K562 (cell line): ENCODE data around the gene CLEC4D. TPM values are rescaled to one million over a fixed set of nuclear protein-coding genes. Genes with fewer than 3 reads are reported as not detected.

Source experiments
- ARID1B ChIP-seq: fragments of 450-650 bp; IDR thresholded peaks from 2 replicates; pipeline ENCODE4 v1.6.1; 2016; ENCODE audit warnings: antibody characterized with exemption, mild to moderate bottlenecking, inconsistent platforms
- BHLHE40 ChIP-seq: IDR thresholded peaks from 2 replicates; pipeline ENCODE4 v1.6.1; 2011; ENCODE audit warnings: low read length, improper control_type of control experiment
- CBFA2T3 ChIP-seq: fragments of 450-650 bp; IDR thresholded peaks from 2 replicates; pipeline ENCODE4 v1.6.1; 2017
- DPF2 ChIP-seq: fragments of 450-650 bp; IDR thresholded peaks from 2 replicates; pipeline ENCODE4 v1.6.1; 2016
- NUFIP1 ChIP-seq: fragments of 450-650 bp; IDR thresholded peaks from 2 replicates; pipeline ENCODE4 v1.6.1; 2018; ENCODE audit not compliant: partially characterized antibody
- SMAD2 ChIP-seq: fragments of 150-350 bp; IDR thresholded peaks from 2 replicates; pipeline ENCODE4 v1.6.1; 2014; ENCODE audit warnings: low read depth, mild to moderate bottlenecking, low read length
- TCFL5 ChIP-seq: fragments of 250-450 bp; sonication (Bioruptor Pico); conservative IDR thresholded peaks from 2 replicates; pipeline ENCODE4 v1.6.1; 2021; ENCODE audit warnings: mild to moderate bottlenecking, moderate library complexity, matching md5 sums
- polyA plus RNA-seq, 8 experiments: library from polyadenylated mRNA; depleted of rRNA in 4 of 8; stranded (reverse) in 5 of 8; unstranded in 3 of 8; fragments of >200 nt; fragmentation: Nextera tagmentation in 2 of 8; fragmentation: Illumina TruSeq in 1 of 8; extraction: Ambion mirVana in 2 of 8; extraction: Trizol in 1 of 8; gene quantifications; 2 replicates each; pipeline versions ENCODE4 v1.2.1 to v1.2.3, GENCODE V29; 2011 to 2014; ENCODE audit warnings: inconsistent platforms in 1 of 8, missing spikeins in 1 of 8
- total RNA-seq, 7 experiments: library from RNA; depleted of rRNA in 6 of 7; stranded (reverse); fragments of >200 nt in 6 of 7; fragmentation: Illumina TruSeq in 2 of 7; extraction: Trizol in 2 of 7; gene quantifications; 2 replicates each; pipeline versions ENCODE4 v1.2.1 to v1.2.3, GENCODE V29; 2011 to 2021; ENCODE audit warnings: low replicate concordance in 1 of 7
- TF ChIP-seq, protein P1 (sequence below): fragments of 450-650 bp; IDR thresholded peaks from 2 replicates; pipeline ENCODE4 v1.6.1; 2016; ENCODE audit warnings: borderline replicate concordance
- TF ChIP-seq, protein P2 (sequence below): IDR thresholded peaks from 3 replicates; pipeline ENCODE4 v1.6.1; 2011; ENCODE audit warnings: borderline replicate concordance, mild to moderate bottlenecking, moderate library complexity; ENCODE audit not compliant: insufficient read length; ENCODE audit errors: extremely low read depth

The CLEC4D gene
- total and polyA plus RNA-seq, 9 of the 15 experiments (the other 6 are each of a cell fraction or from before 2014, with no cell fraction given) = not detected

DNA sequence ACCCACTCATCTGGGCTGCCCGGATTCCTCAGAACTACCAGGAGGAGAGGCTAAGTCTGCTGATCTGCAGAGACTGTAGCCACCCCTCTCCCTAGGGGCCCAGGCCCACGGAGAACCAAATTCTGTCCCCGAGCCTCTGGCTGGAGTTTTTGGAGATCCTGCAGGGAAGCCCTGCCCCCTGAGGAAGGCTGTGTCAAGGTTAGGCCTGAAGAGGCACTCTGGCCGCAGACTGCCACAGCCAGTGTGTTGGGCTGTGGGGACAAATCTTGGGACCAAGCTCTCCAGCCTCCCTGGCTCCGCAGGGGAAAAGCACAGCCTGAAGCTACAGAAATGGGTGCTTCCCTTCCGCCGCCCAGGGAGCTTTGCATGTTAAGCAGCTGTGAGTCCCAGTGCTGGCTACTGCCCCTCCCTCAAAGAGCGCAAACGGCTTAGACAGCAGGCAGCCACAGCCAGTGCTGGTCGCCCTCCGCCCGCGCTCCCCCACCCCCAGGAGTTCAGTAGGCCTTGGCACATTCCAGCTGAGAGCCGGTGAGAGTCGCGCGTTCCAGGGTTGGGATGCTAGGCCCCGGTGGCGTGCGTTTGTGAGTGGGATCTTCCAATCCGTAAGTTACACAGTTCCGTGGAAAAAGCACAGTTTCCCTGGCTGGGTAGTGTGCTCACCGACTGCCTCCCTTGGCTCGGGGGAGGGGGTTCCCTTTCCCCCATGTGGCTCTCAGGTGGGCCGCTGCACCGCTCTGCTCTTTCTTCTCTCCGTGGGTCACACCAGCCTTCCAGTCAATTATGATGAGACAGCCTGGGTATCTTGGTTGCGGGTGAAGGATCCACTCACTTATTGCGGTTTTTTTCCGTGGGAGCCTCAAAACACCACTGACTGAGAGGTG lies 14.2 kb downstream of the CLEC4D start (continued):
- TF ChIP-seq ARID1B = no peak
- no peak for TF ChIP-seq CBFA2T3
- TF ChIP-seq NUFIP1 = no peak
- TF ChIP-seq SMAD2 = no peak
- TF ChIP-seq, protein P1, sequence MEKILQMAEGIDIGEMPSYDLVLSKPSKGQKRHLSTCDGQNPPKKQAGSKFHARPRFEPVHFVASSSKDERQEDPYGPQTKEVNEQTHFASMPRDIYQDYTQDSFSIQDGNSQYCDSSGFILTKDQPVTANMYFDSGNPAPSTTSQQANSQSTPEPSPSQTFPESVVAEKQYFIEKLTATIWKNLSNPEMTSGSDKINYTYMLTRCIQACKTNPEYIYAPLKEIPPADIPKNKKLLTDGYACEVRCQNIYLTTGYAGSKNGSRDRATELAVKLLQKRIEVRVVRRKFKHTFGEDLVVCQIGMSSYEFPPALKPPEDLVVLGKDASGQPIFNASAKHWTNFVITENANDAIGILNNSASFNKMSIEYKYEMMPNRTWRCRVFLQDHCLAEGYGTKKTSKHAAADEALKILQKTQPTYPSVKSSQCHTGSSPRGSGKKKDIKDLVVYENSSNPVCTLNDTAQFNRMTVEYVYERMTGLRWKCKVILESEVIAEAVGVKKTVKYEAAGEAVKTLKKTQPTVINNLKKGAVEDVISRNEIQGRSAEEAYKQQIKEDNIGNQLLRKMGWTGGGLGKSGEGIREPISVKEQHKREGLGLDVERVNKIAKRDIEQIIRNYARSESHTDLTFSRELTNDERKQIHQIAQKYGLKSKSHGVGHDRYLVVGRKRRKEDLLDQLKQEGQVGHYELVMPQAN = no peak
- no peak for TF ChIP-seq DPF2
- TF ChIP-seq, protein P2, sequence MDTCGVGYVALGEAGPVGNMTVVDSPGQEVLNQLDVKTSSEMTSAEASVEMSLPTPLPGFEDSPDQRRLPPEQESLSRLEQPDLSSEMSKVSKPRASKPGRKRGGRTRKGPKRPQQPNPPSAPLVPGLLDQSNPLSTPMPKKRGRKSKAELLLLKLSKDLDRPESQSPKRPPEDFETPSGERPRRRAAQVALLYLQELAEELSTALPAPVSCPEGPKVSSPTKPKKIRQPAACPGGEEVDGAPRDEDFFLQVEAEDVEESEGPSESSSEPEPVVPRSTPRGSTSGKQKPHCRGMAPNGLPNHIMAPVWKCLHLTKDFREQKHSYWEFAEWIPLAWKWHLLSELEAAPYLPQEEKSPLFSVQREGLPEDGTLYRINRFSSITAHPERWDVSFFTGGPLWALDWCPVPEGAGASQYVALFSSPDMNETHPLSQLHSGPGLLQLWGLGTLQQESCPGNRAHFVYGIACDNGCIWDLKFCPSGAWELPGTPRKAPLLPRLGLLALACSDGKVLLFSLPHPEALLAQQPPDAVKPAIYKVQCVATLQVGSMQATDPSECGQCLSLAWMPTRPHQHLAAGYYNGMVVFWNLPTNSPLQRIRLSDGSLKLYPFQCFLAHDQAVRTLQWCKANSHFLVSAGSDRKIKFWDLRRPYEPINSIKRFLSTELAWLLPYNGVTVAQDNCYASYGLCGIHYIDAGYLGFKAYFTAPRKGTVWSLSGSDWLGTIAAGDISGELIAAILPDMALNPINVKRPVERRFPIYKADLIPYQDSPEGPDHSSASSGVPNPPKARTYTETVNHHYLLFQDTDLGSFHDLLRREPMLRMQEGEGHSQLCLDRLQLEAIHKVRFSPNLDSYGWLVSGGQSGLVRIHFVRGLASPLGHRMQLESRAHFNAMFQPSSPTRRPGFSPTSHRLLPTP = no peak
- no peak for TF ChIP-seq BHLHE40
- TF ChIP-seq TCFL5 (CRISPR knock-in tag) = no peak
- TF ChIP-seq, all 486 proteins: peak for 0
